Small intestine (tissue), 7 donors: ENCODE measurements around the gene FXN. TPM values are rescaled to one million over a fixed set of nuclear protein-coding genes. Genes with fewer than 3 reads are reported as not detected.
A peak's percentile ranks its signal among the peaks of the same experiment; 100 is the strongest.

Experiments
- DNase-seq, 2 donors: peaks; one replicate each; pipeline versions ENCODE4 v3.0.0 to v3.0.0-alpha.2; 2013
- FAIRE-seq: peaks from 2 replicates; lab custom pipeline; 2012; peaks lifted over from hg19 to GRCh38; lab: Jason Lieb, UNC
- H3K27ac ChIP-seq, 3 donors: one replicate each; pipeline ENCODE4 v1.5.1; 2013; ENCODE audit warnings: low read length in 2 of 3, mild to moderate bottlenecking in 2 of 3, control low read depth in 1 of 3, inconsistent platforms in 1 of 3, low read depth in 1 of 3, moderate library complexity in 1 of 3
- H3K27me3 ChIP-seq, 3 donors: one replicate each; pipeline ENCODE4 v1.6.1; 2013; ENCODE audit warnings: low read length in 3 of 3, inconsistent platforms in 1 of 3; ENCODE audit not compliant: control insufficient read depth in 3 of 3, insufficient read depth in 3 of 3
- H3K36me3 ChIP-seq, 3 donors: one replicate each; pipeline ENCODE4 v1.6.1; 2013; ENCODE audit warnings: low read length in 3 of 3, inconsistent platforms in 1 of 3, low read depth in 1 of 3, mild to moderate bottlenecking in 1 of 3, moderate library complexity in 1 of 3; ENCODE audit not compliant: control insufficient read depth in 3 of 3, insufficient read depth in 2 of 3
- H3K4me1 ChIP-seq, 3 donors: one replicate each; pipeline ENCODE4 v1.6.1; 2013; ENCODE audit warnings: low read length in 2 of 3, inconsistent platforms in 1 of 3, low read depth in 1 of 3, mild to moderate bottlenecking in 1 of 3, moderate library complexity in 1 of 3; ENCODE audit not compliant: control insufficient read depth in 3 of 3, insufficient read depth in 2 of 3
- H3K4me3 ChIP-seq, 3 donors: one replicate each; pipeline ENCODE4 v1.5.1; 2013; ENCODE audit warnings: low read length in 3 of 3, control low read depth in 1 of 3, inconsistent platforms in 1 of 3, low read depth in 1 of 3, mild to moderate bottlenecking in 1 of 3, moderate library complexity in 1 of 3
- H3K9me3 ChIP-seq, 2 donors: one replicate each; pipeline ENCODE4 v1.6.1; 2013; ENCODE audit warnings: low read depth in 1 of 2, low read length in 1 of 2; ENCODE audit not compliant: control insufficient read depth in 2 of 2, insufficient read depth in 1 of 2
- WGBS, 3 donors: extraction: QIAGEN DNeasy Blood & Tissue Kit; methylation state at CpG; one replicate each; pipeline ENCODE4 v1.1.7; 2013; 5-methylcytosine and 5-hydroxymethylcytosine counted together
- polyA plus RNA-seq, 4 donors: library from polyadenylated mRNA; stranded (reverse) in 3 of 4; unstranded in 1 of 4; fragments of 200-250 nt in 3 of 4; fragments of 120-200 nt in 1 of 4; gene quantifications; one replicate each; pipeline versions ENCODE4 v1.2.1 to v1.2.3, GENCODE V29; 2013
- donor health status: healthy with polysubstance abuse.
- donor health status: control.
- donor health status: control.
- donor health status: Bipolar disorder and iron deficiency.
- donor health status: healthy.

FXN gene
- polyA plus RNA-seq, 4 donors, result 2.7 to 16.6 (median 8.8) TPM

DNA sequence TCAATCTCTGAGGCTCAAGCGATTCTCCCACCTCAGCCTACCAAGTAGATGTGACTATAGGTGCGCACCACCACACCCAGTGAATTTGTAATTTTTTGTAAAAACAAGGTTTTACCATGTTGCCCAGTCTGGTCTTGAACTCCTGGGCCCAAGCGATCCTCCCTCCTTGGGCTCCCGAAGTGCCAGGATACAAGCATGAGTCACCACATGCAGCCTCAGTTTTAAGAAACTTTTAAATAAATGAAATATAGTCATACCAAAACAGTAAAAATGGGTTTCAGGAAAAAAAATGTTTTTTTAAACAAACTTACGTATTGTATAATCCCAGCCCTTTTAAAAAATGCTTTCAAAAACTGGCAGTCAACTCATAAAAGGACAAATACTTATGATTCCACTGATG is 26.6 kb downstream of the FXN start:
- 93 to 99% (median 98%) methylated on average over 5 of the region's 5 CpGs for WGBS, 3 donors
- Histone ChIP-seq H3K27ac (no peak overlapping the region), H3K9me3 (no peaks in the 10 kb centered on the region), H3K36me3 (peaks cover 0 to 15% (median 0%) of the 10 kb centered on the region in 3 donors), H3K27me3 (no peaks in the 10 kb centered on the region), H3K4me3 (no peak overlapping the region), H3K4me1 (no peaks in the 10 kb centered on the region)
- FAIRE-seq (no peak), DNase-seq (no peak)

DNA sequence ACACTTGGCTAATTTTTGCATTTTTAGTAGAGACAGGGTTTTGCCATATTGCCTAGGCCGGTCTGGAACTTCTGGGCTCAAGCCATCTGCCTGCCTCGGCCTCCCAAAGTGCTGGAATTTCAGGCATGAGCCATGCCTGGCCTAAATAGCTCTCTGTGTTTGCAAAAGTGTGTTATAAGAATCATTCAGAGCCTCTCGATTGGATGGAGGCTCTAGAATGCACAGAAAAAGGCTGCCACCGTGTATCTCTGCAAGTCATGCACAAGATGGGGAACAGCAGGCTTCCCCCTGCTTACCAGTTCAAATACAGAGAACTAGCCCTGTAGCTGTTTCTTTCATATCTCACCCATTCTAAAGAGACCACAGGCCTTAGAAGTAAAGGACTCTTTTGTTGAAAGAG is 28.3 kb downstream of the FXN start:
- Histone ChIP-seq H3K27ac (no peak overlapping the region), H3K36me3 (peaks cover 0 to 27% (median 0%) of the 10 kb centered on the region in 3 donors), H3K4me3 (no peak overlapping the region), H3K9me3 (no peaks in the 10 kb centered on the region), H3K27me3 (no peaks in the 10 kb centered on the region), H3K4me1 (no peaks in the 10 kb centered on the region)
- 83 to 94% (median 90%) methylated on average over 4 of the region's 4 CpGs for WGBS, 3 donors
- FAIRE-seq (no peak), DNase-seq (no peak)

- H3K36me3 ChIP-seq, result peaks cover 0 to 37% (median 0%) of the 10 kb centered on the region in 3 donors
- H3K4me3 ChIP-seq, result no peak overlapping the region
- H3K27ac ChIP-seq, result no peak overlapping the region
- DNase-seq, result no peak
- no peaks in the 10 kb centered on the region for H3K4me1 ChIP-seq
- H3K27me3 ChIP-seq, result no peaks in the 10 kb centered on the region
- 32 to 66% (median 41%) methylated on average over 1 of the region's 1 CpG for WGBS, 3 donors
- FAIRE-seq, result no peak
- no peaks in the 10 kb centered on the region for H3K9me3 ChIP-seq
These were observed 30.1 kb downstream of the FXN start for GRCh38 chr9:69065660-69066059.

- Histone ChIP-seq H3K9me3 (no peaks in the 10 kb centered on the region), H3K4me1 (no peaks in the 10 kb centered on the region), H3K27ac (no peak overlapping the region), H3K36me3 (peaks cover 0 to 34% (median 0%) of the 10 kb centered on the region in 3 donors), H3K27me3 (no peaks in the 10 kb centered on the region), H3K4me3 (no peak overlapping the region)
- FAIRE-seq (no peak), DNase-seq (no peak)
- 94 to 98% (median 95%) methylated on average over 24 to 27 of the region's 27 CpGs for WGBS, 3 donors
These were observed 31.4 kb downstream of the FXN start for GRCh38 chr9:69066955-69067354.

- DNase-seq (no peak), FAIRE-seq (no peak)
- no peaks in the 10 kb centered on the region for H3K9me3 ChIP-seq
- no peaks in the 10 kb centered on the region for H3K4me1 ChIP-seq
- H3K4me3 ChIP-seq, result no peak overlapping the region
- no peaks in the 10 kb centered on the region for H3K27me3 ChIP-seq
- peaks cover 0 to 31% (median 0%) of the 10 kb centered on the region in 3 donors for H3K36me3 ChIP-seq
- WGBS, 3 donors, result 96 to 97% (median 97%) methylated on average over 7 of the region's 7 CpGs
- no peak overlapping the region for H3K27ac ChIP-seq
These were observed 34.6 kb downstream of the FXN start for GRCh38 chr9:69070201-69070600.

GRCh38 chr9:69071059-69071458 is 35.5 kb downstream of the FXN start:
- no peaks in the 10 kb centered on the region for H3K27me3 ChIP-seq
- H3K36me3 ChIP-seq, result peaks cover 0 to 29% (median 0%) of the 10 kb centered on the region in 3 donors
- WGBS, 3 donors, result 46 to 77% (median 57%) methylated on average over 3 of the region's 3 CpGs
- FAIRE-seq (no peak), DNase-seq (peak in 1 of 2 donors; percentile 41)
- no peak overlapping the region for H3K27ac ChIP-seq
- H3K9me3 ChIP-seq, result no peaks in the 10 kb centered on the region
- H3K4me3 ChIP-seq, result no peak overlapping the region
- no peaks in the 10 kb centered on the region for H3K4me1 ChIP-seq

GRCh38 chr9:69073103-69073502 is 37.6 kb downstream of the FXN start:
- FAIRE-seq (no peak), DNase-seq (no peak)
- WGBS, 3 donors, result 60 to 73% (median 62%) methylated on average over 4 of the region's 4 CpGs
- Histone ChIP-seq H3K27ac (no peak overlapping the region), H3K4me3 (no peak overlapping the region), H3K27me3 (no peaks in the 10 kb centered on the region), H3K9me3 (no peaks in the 10 kb centered on the region), H3K36me3 (peaks cover 0 to 17% (median 0%) of the 10 kb centered on the region in 3 donors), H3K4me1 (no peaks in the 10 kb centered on the region)

DNA sequence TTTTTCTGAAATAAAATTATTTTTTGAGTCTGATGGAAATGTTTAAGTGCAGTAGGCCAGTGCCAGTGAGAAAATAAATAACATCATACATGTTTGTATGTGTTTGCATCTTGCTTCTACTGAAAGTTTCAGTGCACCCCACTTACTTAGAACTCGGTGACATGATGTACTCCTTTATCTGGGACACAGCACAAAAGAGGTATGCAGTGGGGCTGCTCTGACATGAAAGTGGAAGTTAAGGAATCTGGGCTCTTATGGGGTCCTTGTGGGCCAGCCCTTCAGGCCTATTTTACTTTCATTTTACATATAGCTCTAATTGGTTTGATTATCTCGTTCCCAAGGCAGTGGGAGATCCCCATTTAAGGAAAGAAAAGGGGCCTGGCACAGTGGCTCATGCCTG is 39.2 kb downstream of the FXN start:
- WGBS, 3 donors, result 59 to 79% (median 75%) methylated on average over 2 of the region's 2 CpGs
- FAIRE-seq, result no peak
- DNase-seq, result no peak
- H3K4me1 ChIP-seq, result no peaks in the 10 kb centered on the region
- no peaks in the 10 kb centered on the region for H3K9me3 ChIP-seq
- peaks cover 0 to 3% (median 0%) of the 10 kb centered on the region in 3 donors for H3K36me3 ChIP-seq
- no peaks in the 10 kb centered on the region for H3K27me3 ChIP-seq
- H3K27ac ChIP-seq, result no peak overlapping the region
- H3K4me3 ChIP-seq, result no peak overlapping the region

- Histone ChIP-seq H3K36me3 (no peaks in the 10 kb centered on the region), H3K4me1 (no peaks in the 10 kb centered on the region), H3K27ac (no peak overlapping the region), H3K9me3 (no peaks in the 10 kb centered on the region), H3K27me3 (no peaks in the 10 kb centered on the region), H3K4me3 (no peak overlapping the region)
- 80 to 86% (median 82%) methylated on average over 5 of the region's 5 CpGs for WGBS, 3 donors
- FAIRE-seq (no peak), DNase-seq (no peak)
These were observed 41.0 kb downstream of the FXN start for GRCh38 chr9:69076550-69076949.
